Activated CD8-positive, alpha-beta T cell treated with anti-CD3 and anti-CD28 coated beads, Interleukin-2, amount 10 ng/mL, durations not matched to agents 7 days and 5 days (primary cell): ENCODE data around the gene ALS2CL. TPM values are rescaled to one million over a fixed set of nuclear protein-coding genes. Genes with fewer than 3 reads are reported as not detected.

ENCODE experiments used
- ATAC-seq: fragments of 150-1000 bp; cut with Tn5 transposase; one replicate; pipeline ENCODE4 v1.10.0; 2021; ENCODE audit warnings: moderate library complexity
- CTCF ChIA-PET: fragments of 350-600 bp; sonication (Branson Sonifier 250); formaldehyde crosslinking; loops from one replicate; lab custom pipeline; 2021; ENCODE audit warnings: antibody characterized with exemption; lab: Charles Lee
- POLR2A ChIA-PET: fragments of 350-600 bp; sonication (Branson Sonifier 250); formaldehyde crosslinking; loops from one replicate; lab custom pipeline; 2021; ENCODE audit warnings: antibody characterized with exemption; lab: Charles Lee
- DNase-seq: peaks from one replicate; pipeline ENCODE4 v3.0.0-alpha.2; 2020
- H3K27ac Mint-ChIP-seq: one replicate; pipeline ENCODE4 v1.8.0; 2021; ENCODE audit warnings: mild to moderate bottlenecking, mixed read lengths
- H3K27me3 Mint-ChIP-seq: one replicate; pipeline ENCODE4 v1.8.0; 2021; ENCODE audit warnings: low read depth, mixed read lengths
- H3K36me3 Mint-ChIP-seq: one replicate; pipeline ENCODE4 v1.8.0; 2021; ENCODE audit warnings: low read depth, mixed read lengths
- H3K4me1 Mint-ChIP-seq: one replicate; pipeline ENCODE4 v1.8.0; 2021; ENCODE audit warnings: low read depth, mixed read lengths
- H3K4me3 Mint-ChIP-seq: one replicate; pipeline ENCODE4 v1.8.0; 2021; ENCODE audit warnings: mild to moderate bottlenecking, mixed read lengths
- H3K9me3 Mint-ChIP-seq: one replicate; pipeline ENCODE4 v1.8.0; 2022; ENCODE audit warnings: mixed read lengths; ENCODE audit not compliant: insufficient read depth
- total RNA-seq, 2 experiments: library from RNA; stranded (reverse); gene quantifications; one replicate each; pipeline ENCODE4 v1.2.3, GENCODE V29; 2021

The ALS2CL gene
- total RNA-seq, 2 experiments from 2014 or later, result 1.3 to 1.4 TPM

GRCh38 chr3:46655271-46655670 is 38.2 kb downstream of the ALS2CL start:
- Mint-ChIP-seq H3K4me3 (no peak overlapping the region), H3K36me3 (no peaks in the 10 kb centered on the region), H3K27me3 (peaks cover 28% of the 10 kb centered on the region), H3K4me1 (peaks cover 4% of the 10 kb centered on the region), H3K27ac (no peak overlapping the region), H3K9me3 (peaks cover 12% of the 10 kb centered on the region)
- ChIA-PET POLR2A (no interaction called here), CTCF (no interaction called here)
- no peak for DNase-seq
- ATAC-seq, result no peak

GRCh38 chr3:46651084-46651483 is 42.4 kb downstream of the ALS2CL start:
- no peak for DNase-seq
- H3K4me3 Mint-ChIP-seq, result no peak overlapping the region
- H3K27me3 Mint-ChIP-seq, result peaks cover 38% of the 10 kb centered on the region
- ChIA-PET POLR2A (no interaction called here), CTCF (no interaction called here)
- H3K9me3 Mint-ChIP-seq, result peaks cover 12% of the 10 kb centered on the region
- no peaks in the 10 kb centered on the region for H3K4me1 Mint-ChIP-seq
- no peaks in the 10 kb centered on the region for H3K36me3 Mint-ChIP-seq
- no peak for ATAC-seq
- H3K27ac Mint-ChIP-seq, result no peak overlapping the region

- DNase-seq (no peak), ATAC-seq (no peak)
- POLR2A ChIA-PET, result no interaction called here
- CTCF ChIA-PET, result interaction anchor here (0.7 kb wide), 1 partner anchor 161 kb away, joined by 3 read pairs; no protein-coding TSS in a partner anchor
- H3K27me3 Mint-ChIP-seq, result peaks cover 34% of the 10 kb centered on the region
- H3K9me3 Mint-ChIP-seq, result peaks cover 12% of the 10 kb centered on the region
- no peak overlapping the region for H3K4me3 Mint-ChIP-seq
- no peaks in the 10 kb centered on the region for H3K36me3 Mint-ChIP-seq
- no peaks in the 10 kb centered on the region for H3K4me1 Mint-ChIP-seq
- H3K27ac Mint-ChIP-seq, result no peak overlapping the region
Observed at GRCh38 chr3:46649436-46649835, 44.0 kb downstream of the ALS2CL start.

- ATAC-seq (no peak), DNase-seq (no peak)
- ChIA-PET CTCF (no interaction called here), POLR2A (no interaction called here)
- Mint-ChIP-seq H3K9me3 (peaks cover 12% of the 10 kb centered on the region), H3K27me3 (peaks cover 36% of the 10 kb centered on the region), H3K36me3 (no peaks in the 10 kb centered on the region), H3K4me3 (no peak overlapping the region), H3K4me1 (no peaks in the 10 kb centered on the region), H3K27ac (no peak overlapping the region)
Observed at GRCh38 chr3:46648096-46648495, 45.4 kb downstream of the ALS2CL start.

GRCh38 chr3:46646700-46647099 is 46.8 kb downstream of the ALS2CL start:
- no peak overlapping the region for H3K4me3 Mint-ChIP-seq
- DNase-seq (no peak), ATAC-seq (no peak)
- peaks cover 3% of the 10 kb centered on the region for H3K9me3 Mint-ChIP-seq
- H3K27ac Mint-ChIP-seq, result no peak overlapping the region
- H3K36me3 Mint-ChIP-seq, result no peaks in the 10 kb centered on the region
- POLR2A ChIA-PET, result no interaction called here
- no peaks in the 10 kb centered on the region for H3K4me1 Mint-ChIP-seq
- H3K27me3 Mint-ChIP-seq, result peaks cover 32% of the 10 kb centered on the region
- CTCF ChIA-PET, result no interaction called here

- POLR2A ChIA-PET, result no interaction called here
- H3K27me3 Mint-ChIP-seq, result peaks cover 39% of the 10 kb centered on the region
Observed at GRCh38 chr3:46643701-46644100, 49.8 kb downstream of the ALS2CL start.

GRCh38 chr3:46642971-46643370 is 50.5 kb downstream of the ALS2CL start:
- no peaks in the 10 kb centered on the region for H3K36me3 Mint-ChIP-seq
- no peaks in the 10 kb centered on the region for H3K4me1 Mint-ChIP-seq
- H3K4me3 Mint-ChIP-seq, result no peak overlapping the region
- no peak for DNase-seq
- H3K27me3 Mint-ChIP-seq, result peaks cover 39% of the 10 kb centered on the region
- ChIA-PET CTCF (interaction anchor here (5.2 kb wide), 1 partner anchor 154 kb away, joined by 22 read pairs; no protein-coding TSS in a partner anchor), POLR2A (no interaction called here)
- no peak overlapping the region for H3K27ac Mint-ChIP-seq
- H3K9me3 Mint-ChIP-seq, result no peaks in the 10 kb centered on the region
- no peak for ATAC-seq

More at GRCh38 chr3:46643701-46644100, 49.8 kb downstream of the ALS2CL start:
- DNase-seq (no peak), ATAC-seq (no peak)
- H3K36me3 Mint-ChIP-seq, result no peaks in the 10 kb centered on the region
- H3K4me1 Mint-ChIP-seq, result no peaks in the 10 kb centered on the region
- H3K4me3 Mint-ChIP-seq, result no peak overlapping the region
- no peak overlapping the region for H3K27ac Mint-ChIP-seq
- CTCF ChIA-PET, result interaction anchor here (5.2 kb wide), 1 partner anchor 155 kb away, joined by 22 read pairs; no protein-coding TSS in a partner anchor
- no peaks in the 10 kb centered on the region for H3K9me3 Mint-ChIP-seq

GRCh38 chr3:46640927-46641326 is 52.6 kb downstream of the ALS2CL start:
- H3K4me3 Mint-ChIP-seq, result no peak overlapping the region
- H3K9me3 Mint-ChIP-seq, result no peaks in the 10 kb centered on the region
- DNase-seq (no peak), ATAC-seq (no peak)
- POLR2A ChIA-PET, result interaction anchor here (0.6 kb wide), 1 partner anchor 438 kb away, joined by 3 read pairs; no protein-coding TSS in a partner anchor
- no peaks in the 10 kb centered on the region for H3K4me1 Mint-ChIP-seq
- peaks cover 36% of the 10 kb centered on the region for H3K27me3 Mint-ChIP-seq
- no peaks in the 10 kb centered on the region for H3K36me3 Mint-ChIP-seq
- no peak overlapping the region for H3K27ac Mint-ChIP-seq
- CTCF ChIA-PET, result interaction anchor here (0.6 to 5.2 kb wide), 4 partner anchors 11 to 970 kb away, joined by 3 to 22 read pairs (median 10); no protein-coding TSS in a partner anchor

GRCh38 chr3:46639221-46639620 is 54.3 kb downstream of the ALS2CL start:
- ChIA-PET POLR2A (no interaction called here), CTCF (interaction anchor here (0.6 to 5.2 kb wide), 3 partner anchors 9 to 210 kb away, joined by 3 to 22 read pairs (median 17); no protein-coding TSS in a partner anchor)
- Mint-ChIP-seq H3K27me3 (peaks cover 36% of the 10 kb centered on the region), H3K4me1 (peaks cover 7% of the 10 kb centered on the region), H3K27ac (no peak overlapping the region), H3K36me3 (no peaks in the 10 kb centered on the region), H3K4me3 (no peak overlapping the region), H3K9me3 (no peaks in the 10 kb centered on the region)
- ATAC-seq, result no peak
- DNase-seq, result no peak

- Mint-ChIP-seq H3K27me3 (peaks cover 15% of the 10 kb centered on the region), H3K4me1 (peaks cover 11% of the 10 kb centered on the region), H3K36me3 (no peaks in the 10 kb centered on the region), H3K27ac (no peak overlapping the region), H3K4me3 (no peak overlapping the region), H3K9me3 (no peaks in the 10 kb centered on the region)
- ATAC-seq (no peak), DNase-seq (no peak)
- ChIA-PET CTCF (interaction anchor here (11.2 kb wide), 1 partner anchor 147 kb away, joined by 222 read pairs; no protein-coding TSS in a partner anchor), POLR2A (no interaction called here)
Observed at GRCh38 chr3:46634856-46635255, 58.6 kb downstream of the ALS2CL start.

GRCh38 chr3:46632792-46633191 is 60.7 kb downstream of the ALS2CL start:
- ATAC-seq, result no peak
- ChIA-PET POLR2A (no interaction called here), CTCF (interaction anchor here (1.4 to 11.2 kb wide), 2 partner anchors 136 to 144 kb away, joined by 3 to 222 read pairs; no protein-coding TSS in a partner anchor)
- no peaks in the 10 kb centered on the region for H3K9me3 Mint-ChIP-seq
- H3K4me3 Mint-ChIP-seq, result no peak overlapping the region
- DNase-seq, result no peak
- H3K27me3 Mint-ChIP-seq, result peaks cover 11% of the 10 kb centered on the region
- peaks cover 19% of the 10 kb centered on the region for H3K4me1 Mint-ChIP-seq
- no peak overlapping the region for H3K27ac Mint-ChIP-seq
- no peaks in the 10 kb centered on the region for H3K36me3 Mint-ChIP-seq

- H3K9me3 Mint-ChIP-seq, result no peaks in the 10 kb centered on the region
- no peaks in the 10 kb centered on the region for H3K36me3 Mint-ChIP-seq
- peak; percentile 85 for DNase-seq
- ChIA-PET CTCF (interaction anchor here (0.7 to 11.2 kb wide), 52 partner anchors 9 to 910 kb away, joined by 3 to 222 read pairs (median 5); partner anchors contain the start of genes ALS2CL, CCR5AS, CCRL2 and FAM240A), POLR2A (no interaction called here)
- H3K4me3 Mint-ChIP-seq, result peak overlapping the region; percentile 37
- H3K27me3 Mint-ChIP-seq, result peaks cover 3% of the 10 kb centered on the region
- ATAC-seq, result peak; percentile 100
- peaks cover 17% of the 10 kb centered on the region for H3K4me1 Mint-ChIP-seq
- H3K27ac Mint-ChIP-seq, result no peak overlapping the region
Observed at GRCh38 chr3:46629551-46630517, 63.6 kb downstream of the ALS2CL start.
